SK-N-SH (cell line): ENCODE data around the gene PLET1. TPM values are rescaled to one million over a fixed set of nuclear protein-coding genes. Genes with fewer than 3 reads are reported as not detected.
"Not testable (repeated sequence)": the region's sequence is repeated elsewhere in the genome, so short reads cannot be mapped to it uniquely, and the experiment has no call there.

Source experiments
- CTCF ChIA-PET: fragments of 300-600, 350-600 bp; formaldehyde crosslinking; extraction: SDS; loops from one replicate; lab custom pipeline; 2021; lab: Yijun Ruan, JAX
- POLR2A ChIA-PET: fragments of 350-600 bp; sonication (Branson Sonifier 250); formaldehyde crosslinking; extraction: SDS; loops from one replicate; lab custom pipeline; 2020; ENCODE audit warnings: antibody characterized with exemption, inconsistent platforms; lab: Yijun Ruan, JAX
- DNase-seq: peaks from one replicate; pipeline ENCODE4 v3.0.0; 2012
- H2AFZ ChIP-seq: fragments of 200-600 bp; sonication (generic); 2 replicates; pipeline ENCODE4 v1.8.1; 2016; ENCODE audit warnings: antibody characterized with exemption, mild to moderate bottlenecking, low read depth
- H3F3A ChIP-seq: fragments of 200-600 bp; sonication (generic); replicated peaks from 2 replicates; pipeline ENCODE3; 2016; ENCODE audit warnings: antibody characterized with exemption, mild to moderate bottlenecking; ENCODE audit not compliant: insufficient read depth
- H3K27ac ChIP-seq, 2 experiments: fragments of 200-500 bp in 1 of 2; fragments of 200-600 bp in 1 of 2; sonication (Bioruptor generic) in 1 of 2; sonication (generic), shearing (Covaris generic) in 1 of 2; 2 replicates each; pipeline versions ENCODE4 v1.5.1 to v1.6.1; 2014 to 2016; ENCODE audit warnings: low read depth in 2 of 2, inconsistent platforms in 1 of 2, low read length in 1 of 2, mild to moderate bottlenecking in 1 of 2, mixed read lengths in 1 of 2
- H3K27me3 ChIP-seq: fragments of 200-600 bp; sonication (generic), shearing (Covaris generic); 2 replicates; pipeline ENCODE4 v1.6.1; 2016; ENCODE audit warnings: mixed run types; ENCODE audit not compliant: insufficient read depth
- H3K36me3 ChIP-seq, 2 experiments: fragments of 200-500 bp in 1 of 2; fragments of 200-600 bp in 1 of 2; sonication (Bioruptor generic) in 1 of 2; sonication (generic) in 1 of 2; replicated peaks in 1 of 2; 2 replicates each; pipeline versions ENCODE3 to v1.5.1; 2014 to 2016; ENCODE audit warnings: low read length in 1 of 2, mild to moderate bottlenecking in 1 of 2; ENCODE audit not compliant: insufficient read depth in 2 of 2, control insufficient read depth in 1 of 2
- H3K4me1 ChIP-seq, 2 experiments: fragments of 200-500 bp in 1 of 2; fragments of 200-600 bp in 1 of 2; sonication (Bioruptor generic) in 1 of 2; sonication (generic), shearing (Covaris generic) in 1 of 2; 2 replicates each; pipeline versions ENCODE4 v1.5.1 to v1.6.1; 2014 to 2016; ENCODE audit warnings: low read depth in 1 of 2, low read length in 1 of 2, mixed run types in 1 of 2; ENCODE audit not compliant: insufficient read depth in 2 of 2, control insufficient read depth in 1 of 2
- H3K4me2 ChIP-seq: fragments of 200-600 bp; sonication (generic), shearing (Covaris generic); 2 replicates; pipeline ENCODE4 v1.6.1; 2017; ENCODE audit warnings: mixed run types
- H3K4me3 ChIP-seq, 2 experiments: fragments of 200-500 bp in 1 of 2; fragments of 200-600 bp in 1 of 2; sonication (Bioruptor generic) in 1 of 2; sonication (generic), shearing (Covaris generic) in 1 of 2; 2 replicates each; pipeline versions ENCODE4 v1.5.1 to v1.8.1; 2014 to 2016; ENCODE audit warnings: low read depth in 2 of 2, inconsistent platforms in 1 of 2, low read length in 1 of 2, mild to moderate bottlenecking in 1 of 2, mixed read lengths in 1 of 2, moderate library complexity in 1 of 2
- H3K79me2 ChIP-seq: fragments of 200-600 bp; sonication (generic); 2 replicates; pipeline ENCODE4 v1.8.1; 2017; ENCODE audit warnings: mild to moderate bottlenecking; ENCODE audit not compliant: insufficient read depth
- H3K9ac ChIP-seq: fragments of 200-600 bp; sonication (generic); 2 replicates; pipeline ENCODE4 v1.6.1; 2017; ENCODE audit warnings: mixed run types
- H3K9me2 ChIP-seq: fragments of 200-600 bp; sonication (generic); 2 replicates; pipeline ENCODE4 v1.6.1; 2017; ENCODE audit warnings: mixed run types
- H3K9me3 ChIP-seq: fragments of 200-600 bp; sonication (generic); 2 replicates; pipeline ENCODE4 v1.6.1; 2017; ENCODE audit warnings: mixed run types, mild to moderate bottlenecking, moderate library complexity
- H4K20me1 ChIP-seq: fragments of 200-600 bp; sonication (generic); 2 replicates; pipeline ENCODE4 v1.6.1; 2017; ENCODE audit warnings: mild to moderate bottlenecking, mixed run types; ENCODE audit not compliant: insufficient read depth
- WGBS: methylation state at CpG from one replicate; pipeline ENCODE4 v1.1.6; 2017; ENCODE audit warnings: low lambda C conversion rate; 5-methylcytosine and 5-hydroxymethylcytosine counted together
- polyA plus RNA-seq, 3 experiments: library from polyadenylated mRNA; depleted of rRNA; stranded (reverse); fragments of >200 nt; gene quantifications; 2 replicates each; pipeline ENCODE4 v1.2.3, GENCODE V29; 2012
- small RNA-seq, 7 experiments: library from RNA; depleted of rRNA; stranded (forward); fragments of <200 nt; gene quantifications; one replicate each; pipeline ENCODE3, GENCODE V24; 2012

PLET1 gene
- polyA plus RNA-seq, 1 of the 3 experiments (the other 2 are of a cell fraction) = not detected

GRCh38 chr11:112199101-112199500, 61.6 kb downstream of the PLET1 start:
- H3K9me3 ChIP-seq, H2AFZ ChIP-seq, DNase-seq, H3K4me3 ChIP-seq, H3K36me3 ChIP-seq, H3K27me3 ChIP-seq, H3K9ac ChIP-seq, POLR2A ChIA-PET, H3K9me2 ChIP-seq, H3K79me2 ChIP-seq, H3K4me2 ChIP-seq, H3K27ac ChIP-seq, H4K20me1 ChIP-seq, H3K4me1 ChIP-seq, H3F3A ChIP-seq: not testable (repeated sequence)
- CTCF ChIA-PET = interaction anchor here (1.1 to 2.5 kb wide), 5 partner anchors 20 to 1091 kb away, joined by 3 to 9 read pairs (median 4); partner anchors contain the start of gene BCO2
- 62% methylated on average over 4 of the region's 4 CpGs for WGBS

Small RNAs within 50 kb of the gene (small RNA-seq; reads per million reads assigned to genes)
- 0 to 0.52 (median 0) reads per million in 7 experiments for gene MRPS36P4

Other genes with a start within 250 kb of the PLET1 start
- 14.4 and 17.8 TPM in 2 replicates for gene DLAT, start 235.5 kb downstream of the PLET1 start, polyA plus RNA-seq (2012; rRNA removed)
- 0.97 and 2.0 TPM in 2 replicates for gene PIH1D2, start 186.8 kb downstream of the PLET1 start, polyA plus RNA-seq (2012; rRNA removed)
- gene NKAPD1, start 186.6 kb downstream of the PLET1 start, polyA plus RNA-seq (2012; rRNA removed) = 9.2 and 13.1 TPM in 2 replicates
- 156 and 188 TPM in 2 replicates for gene TIMM8B, start 174.1 kb downstream of the PLET1 start, polyA plus RNA-seq (2012; rRNA removed)
- 169 and 192 TPM in 2 replicates for gene SDHD, start 174.0 kb downstream of the PLET1 start, polyA plus RNA-seq (2012; rRNA removed)
- gene IL18, start 96.8 kb downstream of the PLET1 start, polyA plus RNA-seq (2012; rRNA removed) = 0.28 TPM in 1 of 2 replicates, not detected in the other
- 0.15 TPM in 1 of 2 replicates, not detected in the other for gene TEX12, start 93.5 kb downstream of the PLET1 start, polyA plus RNA-seq (2012; rRNA removed)
- 0.87 and 1.2 TPM in 2 replicates for gene BCO2, start 85.3 kb downstream of the PLET1 start, polyA plus RNA-seq (2012; rRNA removed)
- 50.0 and 54.0 TPM in 2 replicates for gene PTS, start 34.4 kb downstream of the PLET1 start, polyA plus RNA-seq (2012; rRNA removed)